ENCODE results near the gene KIAA1671.
"Not testable (repeated sequence)": the region's sequence is repeated elsewhere in the genome, so short reads cannot be mapped to it uniquely, and the experiment has no call there.

The KIAA1671 gene

GRCh38 chr22:25174888-25175411 lies 222.4 kb downstream of the KIAA1671 start:
- DNase-seq: no peak

- DNase-seq: no peak
Observed at GRCh38 chr22:25176175-25176574, 223.7 kb downstream of the KIAA1671 start.

- no peak for DNase-seq
Observed at GRCh38 chr22:25176799-25177198, 224.3 kb downstream of the KIAA1671 start.

- no peak for DNase-seq
Observed at GRCh38 chr22:25177226-25177625, 224.7 kb downstream of the KIAA1671 start.

GRCh38 chr22:25177895-25178294 lies 225.4 kb downstream of the KIAA1671 start:
- DNase-seq: no peak

- not testable (repeated sequence) for DNase-seq
Observed at GRCh38 chr22:25178348-25178747, 225.8 kb downstream of the KIAA1671 start.

- peak; percentile 62 for DNase-seq
Observed at GRCh38 chr22:25178869-25179631, 226.5 kb downstream of the KIAA1671 start.

GRCh38 chr22:25182131-25183110 lies 229.9 kb downstream of the KIAA1671 start:
- DNase-seq: no peak

GRCh38 chr22:25183949-25184619 lies 231.6 kb downstream of the KIAA1671 start:
- DNase-seq: no peak

GRCh38 chr22:25186140-25186539 lies 233.6 kb downstream of the KIAA1671 start:
- no peak for DNase-seq

- DNase-seq: no peak
Observed at GRCh38 chr22:25187469-25187868, 235.0 kb downstream of the KIAA1671 start.

- DNase-seq: no peak
Observed at GRCh38 chr22:25192406-25192805, 239.9 kb downstream of the KIAA1671 start.

- no peak for DNase-seq
Observed at GRCh38 chr22:25193130-25193529, 240.6 kb downstream of the KIAA1671 start.

GRCh38 chr22:25193548-25193947 lies 241.0 kb downstream of the KIAA1671 start:
- no peak for DNase-seq

- DNase-seq: no peak
Observed at GRCh38 chr22:25196326-25196725, 243.8 kb downstream of the KIAA1671 start.

GRCh38 chr22:25197340-25197739 lies 244.8 kb downstream of the KIAA1671 start:
- no peak for DNase-seq

- peak; percentile 59 for DNase-seq
Observed at GRCh38 chr22:25199731-25200520, 247.4 kb downstream of the KIAA1671 start, which contains the start of gene CRYBB3. CRYBB3 (plus strand) TSS chr22:25199858; CDS start chr22:25201397, 1,539 bp downstream.

GRCh38 chr22:25200967-25201366 lies 248.5 kb downstream of the KIAA1671 start:
- DNase-seq: no peak

GRCh38 chr22:25201557-25202273 lies 249.2 kb downstream of the KIAA1671 start:
- no peak for DNase-seq

GRCh38 chr22:25202290-25202921 lies 249.9 kb downstream of the KIAA1671 start:
- DNase-seq: peak; percentile 42

Measured in right kidney (tissue), 1 donor.